HUES6 (cell line): ENCODE results near the gene HBB.

Experiments
- H3K27ac ChIP-seq: 2 replicates; pipeline ENCODE4 v1.7.0; 2013; ENCODE audit warnings: low read depth, mild to moderate bottlenecking, low read length, inconsistent platforms
- H3K27me3 ChIP-seq: 2 replicates; pipeline ENCODE4 v1.6.1; 2013; ENCODE audit warnings: low read length; ENCODE audit not compliant: control insufficient read depth, insufficient read depth
- H3K36me3 ChIP-seq: 2 replicates; pipeline ENCODE4 v1.6.1; 2013; ENCODE audit warnings: low read length; ENCODE audit not compliant: control insufficient read depth, insufficient read depth
- H3K4me1 ChIP-seq: 2 replicates; pipeline ENCODE4 v1.6.1; 2013; ENCODE audit warnings: low read length; ENCODE audit not compliant: control insufficient read depth, insufficient read depth
- H3K4me3 ChIP-seq: 2 replicates; pipeline ENCODE4 v1.5.1; 2013; ENCODE audit warnings: low read depth, low read length
- H3K9ac ChIP-seq: one replicate; pipeline ENCODE4 v1.6.1; 2013; ENCODE audit warnings: mild to moderate bottlenecking, low read length
- H3K9me3 ChIP-seq: 2 replicates; pipeline ENCODE4 v1.6.1; 2013; ENCODE audit warnings: low read depth, low read length; ENCODE audit not compliant: control insufficient read depth, insufficient read depth

The HBB gene

GRCh38 chr11:5226732-5227310 is at the start of gene HBB:
TSS of gene HBB (minus strand) at chr11:5227071. CDS start at chr11:5227021, 50 bp downstream.
- Histone ChIP-seq H3K27ac (no peak within 1 kb of the TSS), H3K4me1 (no peaks in the 10 kb centered on the region), H3K9ac (no peak within 1 kb of the TSS), H3K36me3 (no peaks in the 10 kb centered on the region), H3K4me3 (no peak within 1 kb of the TSS), H3K9me3 (peaks cover 4% of the 10 kb centered on the region; the same call in 1 of the 2 replicates), H3K27me3 (no peaks in the 10 kb centered on the region)

GRCh38 chr11:5275369-5276110 is 48.7 kb upstream of the HBB start:
- Histone ChIP-seq H3K4me3 (no peak overlapping the region), H3K4me1 (peaks cover 8% of the 10 kb centered on the region; the same call in 1 of the 2 replicates), H3K36me3 (no peaks in the 10 kb centered on the region), H3K27me3 (no peaks in the 10 kb centered on the region), H3K27ac (no peak overlapping the region), H3K9me3 (no peaks in the 10 kb centered on the region), H3K9ac (no peak overlapping the region)

GRCh38 chr11:5274395-5274794 is 47.5 kb upstream of the HBB start:
- H3K27ac ChIP-seq = no peak overlapping the region
- no peaks in the 10 kb centered on the region for H3K36me3 ChIP-seq
- H3K4me3 ChIP-seq = no peak overlapping the region

GRCh38 chr11:5272395-5273017 is 45.6 kb upstream of the HBB start:
- Histone ChIP-seq H3K27ac (no peak overlapping the region), H3K4me3 (no peak overlapping the region), H3K9ac (no peak overlapping the region), H3K4me1 (peaks cover 7% of the 10 kb centered on the region; the same call in 1 of the 2 replicates), H3K9me3 (no peaks in the 10 kb centered on the region), H3K27me3 (no peaks in the 10 kb centered on the region), H3K36me3 (no peaks in the 10 kb centered on the region)

More at GRCh38 chr11:5274395-5274794, 47.5 kb upstream of the HBB start:
- Histone ChIP-seq H3K9me3 (no peaks in the 10 kb centered on the region), H3K9ac (no peak overlapping the region), H3K4me1 (peaks cover 7% of the 10 kb centered on the region; the same call in 1 of the 2 replicates), H3K27me3 (no peaks in the 10 kb centered on the region)

- H3K27me3 ChIP-seq = no peaks in the 10 kb centered on the region
- no peak within 1 kb of the TSS for H3K4me3 ChIP-seq
- H3K27ac ChIP-seq = no peak within 1 kb of the TSS
- no peaks in the 10 kb centered on the region for H3K36me3 ChIP-seq
- H3K9ac ChIP-seq = no peak within 1 kb of the TSS
- H3K9me3 ChIP-seq = no peaks in the 10 kb centered on the region
- H3K4me1 ChIP-seq = peaks cover 6% of the 10 kb centered on the region; the same call in 1 of the 2 replicates
Measured at GRCh38 chr11:5269715-5270147, 42.9 kb upstream of the HBB start, which contains the start of gene HBE1. TSS of gene HBE1 (minus strand) at chr11:5269945. CDS start at chr11:5269890, 55 bp downstream.

- H3K9ac ChIP-seq = no peak overlapping the region
- no peaks in the 10 kb centered on the region for H3K36me3 ChIP-seq
- H3K27me3 ChIP-seq = no peaks in the 10 kb centered on the region
- no peaks in the 10 kb centered on the region for H3K4me1 ChIP-seq
- H3K27ac ChIP-seq = no peak overlapping the region
- no peaks in the 10 kb centered on the region for H3K9me3 ChIP-seq
- no peak overlapping the region for H3K4me3 ChIP-seq
Measured at GRCh38 chr11:5267033-5267563, 40.2 kb upstream of the HBB start.

GRCh38 chr11:5266609-5267008 is 39.7 kb upstream of the HBB start:
- Histone ChIP-seq H3K36me3 (no peaks in the 10 kb centered on the region), H3K9me3 (no peaks in the 10 kb centered on the region), H3K27ac (no peak overlapping the region), H3K4me3 (no peak overlapping the region), H3K4me1 (no peaks in the 10 kb centered on the region), H3K27me3 (no peaks in the 10 kb centered on the region), H3K9ac (no peak overlapping the region)

- H3K4me1 ChIP-seq = no peaks in the 10 kb centered on the region
- H3K36me3 ChIP-seq = no peaks in the 10 kb centered on the region
- H3K9ac ChIP-seq = no peak overlapping the region
- no peak overlapping the region for H3K27ac ChIP-seq
- no peaks in the 10 kb centered on the region for H3K9me3 ChIP-seq
- H3K27me3 ChIP-seq = no peaks in the 10 kb centered on the region
- no peak overlapping the region for H3K4me3 ChIP-seq
Measured at GRCh38 chr11:5265832-5266231, 39.0 kb upstream of the HBB start.

- peaks cover 21% of the 10 kb centered on the region for H3K4me1 ChIP-seq
Measured at GRCh38 chr11:5258543-5259262, 31.8 kb upstream of the HBB start.

GRCh38 chr11:5257296-5257695 is 30.4 kb upstream of the HBB start:
- Histone ChIP-seq H3K36me3 (no peaks in the 10 kb centered on the region), H3K4me1 (peaks cover 21% of the 10 kb centered on the region), H3K4me3 (no peak overlapping the region), H3K9ac (no peak overlapping the region), H3K27ac (no peak overlapping the region), H3K27me3 (peaks cover 3% of the 10 kb centered on the region; the same call in 1 of the 2 replicates), H3K9me3 (peaks cover 3% of the 10 kb centered on the region; the same call in 1 of the 2 replicates)

More at GRCh38 chr11:5258543-5259262, 31.8 kb upstream of the HBB start:
- H3K9ac ChIP-seq = peak overlapping the region; percentile 11
- H3K27me3 ChIP-seq = peaks cover 3% of the 10 kb centered on the region; the same call in 1 of the 2 replicates
- no peak overlapping the region for H3K27ac ChIP-seq
- peaks cover 3% of the 10 kb centered on the region; the same call in 1 of the 2 replicates for H3K9me3 ChIP-seq
- peak overlapping the region; percentile 9; the same call in 1 of the 2 replicates for H3K4me3 ChIP-seq
- no peaks in the 10 kb centered on the region for H3K36me3 ChIP-seq
